GM21528 (cell line): ENCODE measurements around the gene MRPL22.
"Not testable (repeated sequence)": the region's sequence is repeated elsewhere in the genome, so short reads cannot be mapped to it uniquely, and the experiment has no call there.

Experiments used
- ATAC-seq: cut with Tn5 transposase; IDR thresholded peaks from one replicate; pipeline ENCODE4 v1.9.1; 2021; ENCODE audit warnings: mild to moderate bottlenecking, moderate library complexity; ENCODE audit not compliant: unreplicated experiment, low FRiP score

MRPL22 gene

DNA sequence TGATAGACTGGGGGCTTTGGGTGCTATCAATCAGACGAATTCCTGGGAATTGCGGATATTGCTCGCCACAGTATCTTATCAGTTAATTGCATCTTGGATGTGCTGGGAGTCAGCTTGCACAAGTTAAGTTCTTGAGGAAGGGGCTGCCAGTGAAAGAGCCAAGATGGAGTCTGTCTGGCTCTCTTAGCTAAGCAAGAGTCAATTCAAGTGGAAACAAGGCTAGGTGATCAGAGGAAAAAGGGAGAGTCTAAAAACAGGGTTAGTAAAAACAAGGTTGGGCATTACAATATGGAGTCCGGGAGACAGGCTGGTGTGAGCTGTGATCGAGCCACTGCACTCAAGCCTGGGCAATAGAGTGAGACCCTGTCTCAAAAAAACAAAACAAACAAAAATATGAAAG is 1.5 kb upstream of the MRPL22 start:
- ATAC-seq: not testable (repeated sequence)

DNA sequence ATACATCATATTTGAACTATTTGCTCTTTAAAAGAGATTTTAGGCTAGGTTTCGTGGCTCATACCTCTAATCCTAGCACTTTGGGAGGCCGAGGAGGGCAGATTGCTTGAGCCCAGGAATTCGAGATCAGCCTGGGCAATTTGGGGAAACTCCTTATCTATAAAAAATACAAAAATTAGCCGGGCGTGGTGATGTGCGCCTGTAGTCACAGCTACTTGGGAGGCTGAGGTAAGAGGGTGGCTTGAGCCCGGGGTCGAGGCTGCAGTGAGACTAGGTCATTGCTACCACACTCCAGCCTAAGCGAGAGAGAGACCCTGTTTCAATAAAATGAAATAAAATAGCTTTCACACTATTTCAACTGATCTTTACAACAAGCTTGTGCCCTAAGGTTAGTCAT is 500 bp upstream of the MRPL22 start:
- ATAC-seq: no peak

DNA sequence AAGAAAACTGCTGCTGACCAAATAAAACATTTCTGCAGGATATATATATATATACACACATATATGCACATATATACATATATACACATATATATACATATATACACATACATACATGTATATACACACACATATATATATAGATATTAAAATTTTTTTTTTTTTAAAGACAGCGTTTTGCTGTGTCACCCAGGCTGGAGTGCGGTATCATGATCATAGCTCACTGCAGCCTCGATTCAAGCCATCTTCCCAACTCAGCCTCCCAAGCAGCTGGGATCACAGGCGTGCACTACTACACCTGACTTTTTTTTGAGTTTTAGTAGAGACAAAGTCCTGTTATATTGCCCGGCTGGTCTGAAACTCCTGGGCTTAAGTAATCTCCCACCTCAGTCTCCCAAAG is 2.7 kb downstream of the MRPL22 start:
- ATAC-seq: no peak

DNA sequence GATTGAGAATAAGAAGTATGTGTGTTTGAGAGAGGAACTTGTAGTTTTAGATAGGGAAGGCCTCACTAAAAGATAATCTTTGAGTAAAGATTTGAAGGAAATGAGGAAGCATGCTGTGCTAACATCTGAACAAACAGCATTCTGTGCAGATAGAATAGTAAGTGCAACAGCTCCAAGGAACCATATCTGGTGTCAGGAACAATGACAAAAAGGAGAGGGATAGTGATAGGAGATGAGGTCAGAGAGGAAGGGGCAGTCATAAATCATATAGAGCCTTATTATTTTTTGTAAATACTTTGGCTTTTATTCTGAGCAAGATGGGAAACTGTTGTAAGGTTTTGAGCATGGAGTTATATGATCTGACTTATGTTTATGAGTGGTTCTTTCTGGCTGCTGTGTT is 3.8 kb downstream of the MRPL22 start:
- no peak for ATAC-seq

DNA sequence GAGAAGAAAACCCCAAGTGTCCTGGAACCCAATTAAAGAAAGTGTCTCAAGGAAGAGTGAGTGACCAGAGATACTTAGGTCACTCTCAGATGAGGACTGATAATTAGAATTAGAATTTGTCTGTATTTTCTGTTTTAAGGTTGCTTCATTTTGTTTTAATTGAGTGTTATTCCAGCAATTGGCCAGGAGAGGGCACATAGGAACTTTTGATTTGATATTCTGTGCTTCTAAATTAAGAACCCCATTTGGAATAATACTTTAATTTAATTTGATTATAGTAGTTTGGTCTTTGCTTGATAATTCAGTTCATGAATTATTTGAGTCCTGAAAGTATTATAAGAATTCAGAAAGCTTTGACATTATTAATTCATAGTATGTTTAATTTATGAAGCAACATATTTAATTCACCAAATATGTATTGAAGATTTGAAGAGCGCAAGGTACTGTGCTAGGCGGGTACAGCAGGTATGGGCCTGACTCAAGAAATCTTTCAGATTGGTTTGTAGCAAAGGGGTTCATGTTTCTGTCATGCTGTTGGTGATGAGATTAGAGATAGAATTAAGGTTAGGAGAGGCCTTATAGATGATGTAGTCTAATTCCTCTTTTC is 4.9 kb downstream of the MRPL22 start:
- ATAC-seq: no peak

DNA sequence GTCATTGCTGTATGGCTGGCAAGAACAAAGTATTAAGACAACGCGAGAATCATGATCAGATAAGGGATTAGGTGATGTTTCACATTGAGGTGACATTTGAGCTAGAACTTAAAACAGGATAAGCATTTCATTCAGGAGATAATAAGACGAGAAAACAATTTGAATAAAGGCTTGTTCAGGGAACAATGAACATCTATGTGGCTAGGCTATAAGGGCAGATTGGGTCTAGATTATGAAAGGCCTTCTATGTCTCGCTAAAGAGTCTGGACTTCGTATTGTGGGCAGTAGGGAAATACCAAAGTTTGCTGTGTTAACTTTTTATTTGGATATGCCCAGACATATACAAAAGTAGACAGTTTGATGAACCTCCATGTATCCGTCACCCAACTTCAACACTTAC is 6.9 kb downstream of the MRPL22 start:
- no peak for ATAC-seq

DNA sequence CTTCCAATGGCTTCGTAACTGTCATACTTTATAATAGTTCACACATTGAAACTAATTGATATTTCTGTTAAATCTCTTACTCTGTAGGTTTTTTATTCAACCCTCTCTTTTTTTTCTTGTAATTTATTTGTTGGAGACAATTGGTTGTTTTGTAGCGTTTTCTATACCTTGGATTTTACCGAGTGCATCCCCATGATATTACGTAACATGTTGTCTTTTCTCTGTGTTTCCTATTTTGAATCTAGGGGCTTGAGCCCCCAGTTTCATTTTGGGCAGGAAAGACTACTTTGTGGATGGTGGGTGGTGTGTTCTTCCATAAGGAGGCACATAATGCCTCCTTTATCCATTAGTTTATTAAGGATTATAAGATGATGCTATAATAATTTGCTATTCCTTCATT is 7.4 kb downstream of the MRPL22 start:
- ATAC-seq: no peak

DNA sequence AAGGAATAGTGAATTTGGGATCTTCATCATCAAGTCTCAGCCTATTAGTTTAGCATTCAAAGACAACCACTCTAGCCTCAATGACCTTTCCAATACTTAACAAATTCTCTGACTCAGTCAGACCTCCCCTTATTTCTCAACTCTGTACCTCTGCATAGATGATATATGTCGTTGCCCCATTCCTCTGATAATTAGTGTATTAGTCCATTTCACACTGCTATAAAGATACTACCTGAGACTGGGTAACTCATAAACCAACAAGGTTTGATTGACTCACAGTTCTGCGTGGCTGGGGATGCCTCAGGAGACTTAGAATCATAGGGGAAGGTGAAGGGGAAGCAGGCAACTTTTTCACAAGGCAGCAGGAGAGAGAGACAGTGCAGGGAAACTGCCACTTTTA is 8.9 kb downstream of the MRPL22 start:
- no peak for ATAC-seq

DNA sequence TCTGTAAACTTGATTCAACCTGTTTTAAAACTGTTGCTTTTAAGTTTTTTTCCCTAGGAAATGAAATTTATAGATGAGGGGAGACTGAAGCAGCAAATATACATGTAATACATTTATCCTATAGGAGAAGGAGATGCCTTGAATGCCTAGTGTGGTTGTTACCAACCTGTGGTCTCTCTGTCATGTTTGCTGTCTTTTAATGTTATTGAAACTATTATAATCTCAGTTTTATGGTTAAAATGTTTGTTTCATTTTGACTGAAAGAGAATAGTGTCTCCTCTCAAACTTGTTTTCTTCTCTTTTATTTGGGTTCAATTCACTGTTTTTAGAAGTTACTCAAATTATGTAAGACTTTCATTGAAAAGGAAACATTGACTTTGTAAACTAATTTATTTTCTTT is 15.8 kb downstream of the MRPL22 start:
- no peak for ATAC-seq

DNA sequence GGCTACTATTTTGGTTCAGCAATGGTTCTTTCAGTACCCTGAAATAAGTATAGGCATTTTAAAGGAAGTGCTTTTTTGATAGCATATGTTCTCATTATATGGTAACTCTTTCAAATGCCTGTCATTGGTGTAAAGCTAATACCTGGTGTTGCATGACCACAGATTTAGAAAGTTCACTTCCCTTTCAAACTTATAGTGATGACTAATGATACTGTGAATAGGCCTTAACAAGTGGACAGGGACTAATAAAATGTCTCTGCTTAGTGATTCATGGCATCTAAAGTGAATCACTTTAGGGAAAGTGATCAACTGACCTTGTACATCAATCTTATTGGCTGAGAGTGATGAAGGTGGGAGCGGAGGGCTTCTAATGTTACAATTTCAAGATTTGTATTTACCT is 21.6 kb downstream of the MRPL22 start:
- ATAC-seq: peak; percentile 91

DNA sequence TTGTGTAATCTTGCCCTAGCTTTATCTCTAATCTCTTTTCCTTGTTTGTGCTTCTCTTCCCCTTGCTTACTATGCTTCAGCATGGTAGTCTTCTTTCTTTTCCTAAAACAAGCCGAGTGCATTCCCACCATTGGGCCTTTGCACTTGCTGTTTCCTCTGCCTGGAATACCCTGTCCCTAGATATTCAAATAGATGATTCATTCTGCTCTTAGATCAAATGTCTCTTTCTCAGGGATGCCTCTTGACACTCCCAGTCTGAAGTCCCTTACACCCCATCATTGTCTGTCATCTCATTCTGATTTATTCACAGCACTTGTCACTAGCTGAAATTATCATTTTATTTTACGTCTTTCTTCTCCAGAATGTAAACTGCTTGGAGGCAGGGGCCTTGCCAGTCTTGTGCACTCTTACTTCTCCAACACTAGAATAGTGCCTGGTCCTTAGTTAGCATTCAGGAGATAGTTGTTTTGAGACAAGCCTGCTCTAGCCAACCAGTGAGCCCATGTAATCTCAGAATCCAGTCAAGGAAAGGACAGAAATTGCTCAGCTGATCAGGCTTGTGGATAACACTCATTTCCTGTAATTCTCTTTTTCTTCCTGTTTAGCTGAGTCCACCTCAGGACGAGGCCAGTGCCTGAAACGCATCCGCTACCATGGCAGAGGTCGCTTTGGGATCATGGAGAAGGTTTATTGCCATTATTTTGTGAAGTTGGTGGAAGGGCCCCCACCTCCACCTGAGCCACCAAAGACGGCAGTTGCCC is 25.4 kb downstream of the MRPL22 start:
- no peak for ATAC-seq

DNA sequence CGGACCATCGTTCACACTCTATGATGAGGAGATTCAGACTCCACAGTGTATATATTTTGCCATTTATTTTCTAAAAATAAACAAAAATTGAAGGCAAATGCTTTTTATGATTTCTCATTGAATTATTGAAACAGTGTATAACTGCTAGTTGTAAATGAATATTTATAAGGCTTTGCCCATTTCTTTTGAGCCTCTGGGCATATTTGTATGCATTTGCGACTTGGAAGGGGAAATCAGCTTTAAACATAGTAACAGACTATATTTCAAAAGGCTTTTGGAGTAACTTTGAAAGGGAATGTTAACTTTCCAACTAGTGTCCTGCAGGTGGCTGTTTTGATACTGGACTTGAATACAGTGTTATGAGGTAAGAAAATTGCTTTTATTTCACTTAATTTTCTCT is 26.0 kb downstream of the MRPL22 start:
- no peak for ATAC-seq

DNA sequence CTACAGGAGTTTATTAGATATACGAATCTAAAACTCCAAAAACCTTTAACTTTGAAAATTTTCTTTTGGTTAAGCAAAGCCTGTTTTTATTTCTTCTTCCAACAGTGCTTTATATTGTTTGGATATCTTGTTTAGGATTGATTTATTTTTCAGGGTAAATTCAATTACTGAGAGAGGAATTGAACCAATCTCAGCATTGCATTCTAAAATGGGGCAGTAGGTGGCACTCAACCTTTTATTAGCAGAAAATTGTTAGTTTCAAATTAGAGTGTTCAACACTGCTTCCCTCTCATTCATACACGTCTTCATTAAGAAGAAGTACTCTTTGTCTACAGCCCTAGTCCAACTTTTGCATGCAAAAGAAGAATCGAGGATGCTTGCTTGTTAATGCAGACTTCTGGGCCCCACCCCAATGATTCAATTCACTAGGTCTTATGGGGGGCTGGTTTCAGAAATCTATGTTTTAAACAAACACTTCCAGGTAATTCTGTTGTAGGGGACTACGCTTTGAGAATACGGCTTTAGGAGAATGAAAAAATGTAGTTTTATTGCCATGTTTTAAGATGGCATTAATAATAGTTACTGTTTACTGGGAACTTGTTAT is 26.6 kb downstream of the MRPL22 start:
- ATAC-seq: no peak

DNA sequence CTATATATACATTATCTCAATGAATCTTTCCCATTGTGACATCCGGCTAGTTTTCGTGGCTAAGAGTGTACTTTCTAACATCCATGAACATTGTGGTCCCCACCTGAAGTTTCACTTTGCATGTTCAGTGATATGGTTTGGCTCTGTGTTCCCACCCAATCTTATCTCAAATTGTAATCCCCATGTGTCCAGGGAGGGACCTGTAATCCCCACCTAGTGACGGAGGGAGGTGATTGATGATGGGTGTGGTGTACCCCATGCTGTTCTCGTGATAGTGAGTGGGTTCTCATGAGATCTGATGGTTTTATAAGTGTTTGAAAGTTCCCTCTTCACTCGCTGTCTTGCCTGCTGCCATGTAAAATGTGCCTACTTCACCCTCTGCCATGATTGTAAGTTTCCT is 28.1 kb downstream of the MRPL22 start:
- no peak for ATAC-seq

DNA sequence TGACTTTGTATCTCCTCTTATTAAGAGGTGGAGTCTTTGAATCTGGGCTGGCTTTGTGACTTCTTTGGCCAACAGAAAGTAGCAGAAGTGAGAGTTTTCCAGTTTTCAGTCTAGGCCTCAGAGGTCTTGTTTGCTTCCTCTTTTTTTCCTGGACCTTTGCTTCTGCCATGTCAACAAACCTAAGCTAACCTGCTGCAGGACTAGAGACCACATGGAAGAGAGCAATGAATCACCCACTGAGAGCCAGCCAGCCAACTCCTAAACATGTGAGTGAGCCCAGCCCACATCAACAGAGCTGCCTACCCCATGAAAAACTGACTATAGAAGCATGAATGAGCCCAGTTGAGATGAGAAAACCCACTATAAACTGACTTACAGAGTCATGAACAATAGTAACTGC is 29.9 kb downstream of the MRPL22 start:
- no peak for ATAC-seq

DNA sequence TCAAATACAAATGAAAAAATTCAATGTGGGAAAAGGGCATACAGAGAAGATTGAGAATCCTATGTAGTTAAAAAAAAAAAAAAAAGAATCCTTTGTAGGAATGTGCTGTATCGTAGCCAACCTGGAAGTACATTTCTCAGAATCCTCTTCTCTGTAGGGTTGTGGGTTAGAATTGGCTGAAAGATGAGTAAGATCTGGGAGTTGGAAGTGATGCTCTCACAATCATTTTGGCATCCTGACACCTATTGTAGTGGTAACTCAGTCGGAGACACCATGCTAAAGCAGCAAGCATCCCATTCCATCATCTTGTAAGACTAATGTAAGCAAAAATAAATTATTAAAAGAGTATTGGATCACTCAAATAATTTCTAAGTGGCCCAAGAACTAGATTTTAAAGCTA is 30.6 kb downstream of the MRPL22 start:
- no peak for ATAC-seq

DNA sequence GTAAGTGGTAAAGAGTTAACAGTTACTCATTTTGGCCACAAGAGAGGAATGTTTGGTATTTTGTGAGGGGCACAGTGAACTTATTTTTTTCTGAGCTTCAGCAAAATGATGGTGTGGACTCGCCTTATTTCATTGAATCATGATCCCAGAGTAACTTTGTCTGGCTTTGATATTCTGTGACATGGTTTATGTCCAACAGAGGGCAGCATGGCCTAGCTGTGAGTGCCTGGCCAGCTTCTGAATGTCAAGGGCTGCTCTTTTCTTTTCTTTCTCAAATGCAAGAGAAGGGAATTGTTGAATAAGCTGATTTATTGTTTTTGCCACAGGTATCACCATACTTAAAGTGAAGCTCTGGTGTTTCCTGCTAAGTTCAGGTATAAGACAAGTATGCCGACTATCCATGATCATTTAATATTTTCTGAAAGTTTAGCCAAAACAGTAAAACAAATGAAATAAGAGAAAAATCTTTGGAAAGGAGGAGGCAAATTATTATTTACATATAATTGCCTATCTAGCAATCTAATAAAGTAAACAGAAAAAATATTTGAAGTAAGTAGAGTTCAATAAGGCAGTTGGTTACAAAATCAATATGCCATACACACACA is 31.7 kb downstream of the MRPL22 start:
- no peak for ATAC-seq

DNA sequence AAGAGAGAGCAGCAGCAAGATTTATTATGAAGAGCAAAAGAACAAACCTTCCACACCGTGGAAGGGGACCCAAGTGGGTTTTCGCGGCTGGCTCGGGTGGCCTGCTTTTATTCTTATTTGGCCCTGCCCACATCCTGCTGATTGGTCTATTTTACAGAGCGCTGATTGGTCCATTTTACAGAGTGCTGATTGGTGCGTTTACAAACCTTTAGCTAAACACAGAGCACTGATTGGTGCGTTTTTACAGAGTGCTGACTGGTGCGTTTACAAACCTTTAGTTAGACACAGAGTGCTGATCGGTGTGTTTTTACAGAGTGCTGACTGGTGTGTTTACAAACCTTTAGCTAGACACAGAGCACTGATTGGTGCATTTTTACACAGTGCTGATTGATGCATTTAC is 35.2 kb downstream of the MRPL22 start:
- ATAC-seq: not testable (repeated sequence)

DNA sequence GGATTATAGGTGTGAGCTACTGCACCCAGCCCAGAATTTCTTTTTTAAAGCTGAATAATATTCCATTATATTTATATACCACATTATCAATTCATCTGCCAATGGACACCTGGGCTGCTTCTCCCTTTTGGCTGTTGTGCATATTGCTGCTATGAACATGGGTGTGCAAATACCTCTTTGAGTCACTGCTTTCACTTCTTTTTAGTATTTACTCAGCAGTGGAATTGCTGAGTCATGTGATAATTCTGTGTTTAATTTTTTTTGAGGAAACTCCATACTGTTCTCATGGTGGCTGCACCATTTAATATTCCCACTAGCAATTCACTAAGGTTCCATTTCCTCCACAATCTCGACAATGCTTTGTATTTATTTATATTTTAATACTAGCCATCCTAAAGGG is 36.5 kb downstream of the MRPL22 start:
- no peak for ATAC-seq

DNA sequence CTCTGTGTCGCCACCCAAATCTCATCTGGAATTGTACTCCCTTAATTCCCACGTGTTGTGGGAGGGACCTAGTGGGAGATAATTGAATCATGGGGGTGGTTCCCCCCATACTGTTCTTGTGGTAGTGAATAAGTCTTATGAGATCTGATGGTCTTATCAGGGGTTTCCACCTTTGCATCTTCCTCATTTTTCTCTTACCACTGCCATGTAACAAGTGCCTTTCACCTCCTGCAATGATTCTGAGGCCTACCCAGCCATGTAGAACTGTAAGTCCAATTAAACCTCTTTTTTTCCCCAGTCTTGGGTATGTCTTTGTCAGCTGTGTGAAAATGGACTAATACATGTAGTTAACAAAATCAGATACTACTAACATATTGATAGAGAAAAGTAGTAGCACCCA is 37.4 kb downstream of the MRPL22 start:
- ATAC-seq: not testable (repeated sequence)

DNA sequence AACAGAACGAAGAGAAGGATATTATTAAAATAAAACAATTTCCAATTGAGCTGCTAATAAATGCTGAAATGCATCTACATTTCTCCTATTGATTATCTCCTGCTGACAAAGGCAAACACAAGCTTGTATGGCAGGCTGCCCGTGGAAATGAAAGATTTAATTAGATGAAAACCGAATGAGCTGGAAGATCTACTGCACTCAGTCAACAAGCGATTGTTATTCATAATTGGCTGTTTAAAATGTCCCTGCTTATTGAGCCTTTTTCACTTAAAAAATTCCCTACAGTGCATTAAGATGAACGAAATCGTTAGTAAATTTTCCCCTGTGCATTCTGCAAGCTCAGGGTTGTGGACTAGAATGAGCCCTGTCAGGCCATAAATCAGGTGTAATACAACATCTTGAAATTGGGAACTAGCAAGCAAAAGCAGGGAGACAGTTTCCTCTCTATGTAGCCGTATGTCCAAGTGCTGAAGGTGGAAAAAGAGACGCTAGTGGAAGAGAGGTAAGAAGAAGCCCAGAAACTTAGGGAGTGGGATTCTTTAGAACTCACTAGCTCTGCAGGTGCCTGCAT is 44.2 kb downstream of the MRPL22 start:
- no peak for ATAC-seq
